Glutamatergic neuron (in vitro differentiated cells): ENCODE data around the gene TRIM13. TPM values are rescaled to one million over a fixed set of nuclear protein-coding genes. Genes with fewer than 3 reads are reported as not detected.
"Not testable (repeated sequence)": the region's sequence is repeated elsewhere in the genome, so short reads cannot be mapped to it uniquely, and the experiment has no call there.

Experiments
- DNase-seq: peaks from one replicate; pipeline ENCODE4 v3.0.0; 2022
- H3K27ac Mint-ChIP-seq: one replicate; pipeline ENCODE4 v1.8.0; 2020; ENCODE audit warnings: mild to moderate bottlenecking, mixed read lengths, inconsistent platforms; ENCODE audit not compliant: unreplicated experiment
- H3K27me3 Mint-ChIP-seq: one replicate; pipeline ENCODE4 v1.8.0; 2020; ENCODE audit warnings: mild to moderate bottlenecking, moderate library complexity, mixed read lengths, inconsistent platforms; ENCODE audit not compliant: unreplicated experiment
- H3K36me3 Mint-ChIP-seq: one replicate; pipeline ENCODE4 v1.8.0; 2020; ENCODE audit warnings: mild to moderate bottlenecking, mixed read lengths, inconsistent platforms; ENCODE audit not compliant: unreplicated experiment
- H3K4me1 Mint-ChIP-seq: one replicate; pipeline ENCODE4 v1.8.0; 2020; ENCODE audit warnings: mild to moderate bottlenecking, low read depth, mixed read lengths, inconsistent platforms; ENCODE audit not compliant: unreplicated experiment
- H3K4me3 Mint-ChIP-seq: one replicate; pipeline ENCODE4 v1.8.0; 2020; ENCODE audit warnings: mild to moderate bottlenecking, mixed read lengths, inconsistent platforms; ENCODE audit not compliant: unreplicated experiment
- H3K9me3 Mint-ChIP-seq: one replicate; pipeline ENCODE4 v1.8.0; 2020; ENCODE audit warnings: mild to moderate bottlenecking, moderate library complexity, mixed read lengths, inconsistent platforms; ENCODE audit not compliant: unreplicated experiment
- CTCF ChIP-seq: fragments of 200-600 bp; sonication (generic); IDR thresholded peaks from one replicate; pipeline ENCODE4 v1.5.0; 2021; ENCODE audit not compliant: partially characterized antibody, unreplicated experiment
- total RNA-seq: library from RNA; stranded (reverse); fragmentation: NEBNext Ultra II Directional; extraction: Animal tissue kit (Norgen Biotek cat#: 25700); gene quantifications from one replicate; pipeline ENCODE4 v1.2.1, GENCODE V29; 2021; ENCODE audit not compliant: unreplicated experiment

The TRIM13 gene
- total RNA-seq, 1 donor from 2014 or later, result 43.1 TPM

GRCh38 chr13:50052478-50052877 is 55.6 kb downstream of the TRIM13 start:
- H3K36me3 Mint-ChIP-seq, result peaks cover 5% of the 10 kb centered on the region
- no peak overlapping the region for H3K27ac Mint-ChIP-seq
- DNase-seq, result no peak
- TF ChIP-seq CTCF, result no peak
- H3K27me3 Mint-ChIP-seq, result peaks cover 1% of the 10 kb centered on the region
- no peaks in the 10 kb centered on the region for H3K4me1 Mint-ChIP-seq
- no peak overlapping the region for H3K4me3 Mint-ChIP-seq
- H3K9me3 Mint-ChIP-seq, result no peaks in the 10 kb centered on the region

- TF ChIP-seq CTCF, result no peak
- Mint-ChIP-seq H3K4me1 (no peaks in the 10 kb centered on the region), H3K27ac (no peak overlapping the region), H3K36me3 (peaks cover 5% of the 10 kb centered on the region), H3K9me3 (no peaks in the 10 kb centered on the region), H3K4me3 (no peak overlapping the region), H3K27me3 (peaks cover 1% of the 10 kb centered on the region)
- DNase-seq, result no peak
Measured at GRCh38 chr13:50053844-50054243, 57.0 kb downstream of the TRIM13 start.

GRCh38 chr13:50055454-50055853 is 58.6 kb downstream of the TRIM13 start:
- H3K9me3 Mint-ChIP-seq, result no peaks in the 10 kb centered on the region
- no peak for TF ChIP-seq CTCF
- peaks cover 5% of the 10 kb centered on the region for H3K36me3 Mint-ChIP-seq
- DNase-seq, result no peak
- no peaks in the 10 kb centered on the region for H3K4me1 Mint-ChIP-seq
- H3K27me3 Mint-ChIP-seq, result peaks cover 1% of the 10 kb centered on the region
- no peak overlapping the region for H3K27ac Mint-ChIP-seq
- no peak overlapping the region for H3K4me3 Mint-ChIP-seq

GRCh38 chr13:50060718-50061117 is 63.9 kb downstream of the TRIM13 start:
- Mint-ChIP-seq H3K9me3 (no peaks in the 10 kb centered on the region), H3K4me3 (no peak overlapping the region), H3K36me3 (no peaks in the 10 kb centered on the region), H3K27ac (no peak overlapping the region), H3K27me3 (no peaks in the 10 kb centered on the region), H3K4me1 (no peaks in the 10 kb centered on the region)
- no peak for DNase-seq
- TF ChIP-seq CTCF, result no peak

- H3K9me3 Mint-ChIP-seq, DNase-seq, H3K27me3 Mint-ChIP-seq, H3K27ac Mint-ChIP-seq, H3K36me3 Mint-ChIP-seq, H3K4me3 Mint-ChIP-seq, H3K4me1 Mint-ChIP-seq: not testable (repeated sequence)
Measured at GRCh38 chr13:50062336-50062735, 65.5 kb downstream of the TRIM13 start.

- Mint-ChIP-seq H3K36me3 (no peaks in the 10 kb centered on the region), H3K9me3 (peaks cover 2% of the 10 kb centered on the region), H3K4me3 (no peak overlapping the region), H3K4me1 (peaks cover 2% of the 10 kb centered on the region), H3K27ac (no peak overlapping the region), H3K27me3 (no peaks in the 10 kb centered on the region)
- DNase-seq, result no peak
- TF ChIP-seq CTCF, result no peak
Measured at GRCh38 chr13:50065712-50066111, 68.9 kb downstream of the TRIM13 start.
